H9 (cell line): Measurements from ENCODE around the gene GRAMD1B. TPM values are rescaled to one million over a fixed set of nuclear protein-coding genes. Genes with fewer than 3 reads are reported as not detected.

ENCODE experiments used
- DNase-seq: peaks from one replicate; pipeline ENCODE4 v3.0.0-alpha.2; 2017
- H2AFZ ChIP-seq: one replicate; pipeline ENCODE4 v1.6.1; 2013; ENCODE audit warnings: mild to moderate bottlenecking, low read length, control low read depth, moderate library complexity
- H2AK5ac ChIP-seq: 2 replicates; pipeline ENCODE4 v1.6.1; 2013; ENCODE audit warnings: low read length, control low read depth, mixed read lengths; ENCODE audit not compliant: insufficient read length
- H2BK120ac ChIP-seq: one replicate; pipeline ENCODE4 v1.6.1; 2013; ENCODE audit warnings: low read depth, mild to moderate bottlenecking, low read length, control low read depth, inconsistent platforms; ENCODE audit not compliant: poor library complexity, severe bottlenecking
- H2BK12ac ChIP-seq: 2 replicates; pipeline ENCODE4 v1.6.1; 2013; ENCODE audit warnings: low read length, control low read depth, mixed read lengths, low read depth; ENCODE audit not compliant: insufficient read length
- H2BK15ac ChIP-seq: 2 replicates; pipeline ENCODE4 v1.6.1; 2013; ENCODE audit warnings: low read depth, low read length, control low read depth
- H2BK20ac ChIP-seq: one replicate; pipeline ENCODE4 v1.6.1; 2013; ENCODE audit warnings: low read depth, mild to moderate bottlenecking, low read length, control low read depth, inconsistent platforms; ENCODE audit not compliant: poor library complexity, severe bottlenecking
- H2BK5ac ChIP-seq: 2 replicates; pipeline ENCODE4 v1.6.1; 2013; ENCODE audit warnings: low read length, control low read depth, mixed read lengths; ENCODE audit not compliant: insufficient read length
- H3K14ac ChIP-seq: 2 replicates; pipeline ENCODE4 v1.6.1; 2013; ENCODE audit warnings: low read length, control low read depth; ENCODE audit not compliant: insufficient read depth
- H3K18ac ChIP-seq: 2 replicates; pipeline ENCODE4 v1.6.1; 2013; ENCODE audit warnings: low read depth, mild to moderate bottlenecking, mixed read lengths, low read length, control low read depth; ENCODE audit not compliant: insufficient read length
- H3K23ac ChIP-seq: 2 replicates; pipeline ENCODE4 v1.6.1; 2013; ENCODE audit warnings: low read length, control low read depth, mixed read lengths, low read depth; ENCODE audit not compliant: insufficient read length
- H3K23me2 ChIP-seq: 2 replicates; pipeline ENCODE4 v1.6.1; 2013; ENCODE audit warnings: low read depth, mild to moderate bottlenecking, mixed read lengths, low read length, control low read depth; ENCODE audit not compliant: insufficient read length, poor library complexity, severe bottlenecking
- H3K27ac ChIP-seq: 2 replicates; pipeline ENCODE4 v1.5.1; 2013; ENCODE audit warnings: low read length, control low read depth, mixed read lengths, low read depth; ENCODE audit not compliant: insufficient read length
- H3K27me3 ChIP-seq: 2 replicates; pipeline ENCODE4 v1.6.1; 2013; ENCODE audit warnings: low read length, control low read depth, inconsistent platforms; ENCODE audit not compliant: insufficient read depth
- H3K4ac ChIP-seq: 2 replicates; pipeline ENCODE4 v1.6.1; 2013; ENCODE audit warnings: low read depth, mild to moderate bottlenecking, control low read depth, inconsistent platforms, low read length, moderate library complexity
- H3K4me1 ChIP-seq: 2 replicates; pipeline ENCODE4 v1.6.1; 2013; ENCODE audit warnings: low read length, control low read depth, inconsistent platforms; ENCODE audit not compliant: insufficient read depth
- H3K4me2 ChIP-seq: 2 replicates; pipeline ENCODE4 v1.6.1; 2013; ENCODE audit warnings: low read length, control low read depth, mixed read lengths; ENCODE audit not compliant: insufficient read length, insufficient read depth
- H3K56ac ChIP-seq: 2 replicates; pipeline ENCODE4 v1.6.1; 2013; ENCODE audit warnings: low read depth, mild to moderate bottlenecking, mixed read lengths, low read length, control low read depth; ENCODE audit not compliant: insufficient read length
- H3K79me1 ChIP-seq: 2 replicates; pipeline ENCODE4 v1.6.1; 2013; ENCODE audit warnings: low read depth, mild to moderate bottlenecking, moderate library complexity, low read length, control low read depth, inconsistent platforms; ENCODE audit not compliant: insufficient read depth, poor library complexity, severe bottlenecking
- H3K79me2 ChIP-seq: 2 replicates; pipeline ENCODE4 v1.6.1; 2013; ENCODE audit warnings: low read length, control low read depth, inconsistent platforms; ENCODE audit not compliant: insufficient read depth
- H3K9ac ChIP-seq: 2 replicates; pipeline ENCODE4 v1.6.1; 2013; ENCODE audit warnings: low read length, control low read depth, mixed read lengths; ENCODE audit not compliant: insufficient read length; ENCODE audit errors: extremely low read depth
- H3K9me3 ChIP-seq: one replicate; pipeline ENCODE4 v1.6.1; 2013; ENCODE audit warnings: low read depth, low read length, inconsistent platforms; ENCODE audit not compliant: control insufficient read depth
- H3T11ph ChIP-seq: one replicate; pipeline ENCODE4 v1.6.1; 2013; ENCODE audit warnings: mild to moderate bottlenecking, low read length, control low read depth, inconsistent platforms
- H4K20me1 ChIP-seq: one replicate; pipeline ENCODE4 v1.6.1; 2013; ENCODE audit not compliant: control insufficient read depth, insufficient read length, insufficient read depth
- H4K5ac ChIP-seq: 2 replicates; pipeline ENCODE4 v1.6.1; 2013; ENCODE audit warnings: low read depth, mild to moderate bottlenecking, mixed read lengths, low read length, control low read depth; ENCODE audit not compliant: insufficient read length
- H4K8ac ChIP-seq: replicated peaks from 2 replicates; pipeline ENCODE4 v1.6.1; 2013; ENCODE audit warnings: low read length, control low read depth, mixed read lengths, low read depth; ENCODE audit not compliant: insufficient read length
- H4K91ac ChIP-seq: 2 replicates; pipeline ENCODE4 v1.6.1; 2013; ENCODE audit warnings: low read depth, mild to moderate bottlenecking, moderate library complexity, mixed read lengths, low read length, control low read depth; ENCODE audit not compliant: insufficient read length
- H3K27ac Mint-ChIP-seq, 3 experiments: 2 replicates in 2 of 3; 3 replicates in 1 of 3; pipeline ENCODE4 v1.8.0; 2020 to 2021; ENCODE audit warnings: mixed read lengths in 3 of 3, mild to moderate bottlenecking in 1 of 3, moderate library complexity in 1 of 3
- H3K27me3 Mint-ChIP-seq: 2 replicates; pipeline ENCODE4 v1.8.0; 2021; ENCODE audit warnings: low read depth, mild to moderate bottlenecking, moderate library complexity, mixed read lengths
- H3K36me3 Mint-ChIP-seq, 3 experiments: 2 replicates in 2 of 3; 3 replicates in 1 of 3; pipeline ENCODE4 v1.8.0; 2020 to 2021; ENCODE audit warnings: low read depth in 3 of 3, mixed read lengths in 3 of 3; ENCODE audit not compliant: insufficient read depth in 1 of 3
- H3K4me1 Mint-ChIP-seq, 2 experiments: 2 replicates each; pipeline ENCODE4 v1.8.0; 2020; ENCODE audit warnings: mixed read lengths in 2 of 2
- H3K4me3 Mint-ChIP-seq, 2 experiments: 2 replicates in 1 of 2; 3 replicates in 1 of 2; pipeline ENCODE4 v1.8.0; 2020 to 2021; ENCODE audit warnings: mild to moderate bottlenecking in 2 of 2, mixed read lengths in 2 of 2, moderate library complexity in 1 of 2
- H3K9me3 Mint-ChIP-seq, 2 experiments: 2 replicates in 1 of 2; 3 replicates in 1 of 2; pipeline ENCODE4 v1.8.0; 2020; ENCODE audit warnings: mild to moderate bottlenecking in 2 of 2, mixed read lengths in 2 of 2, moderate library complexity in 1 of 2
- WGBS: extraction: QIAGEN DNeasy Blood & Tissue Kit; methylation state at CpG from one replicate; pipeline ENCODE4 v1.1.7; 2013; ENCODE audit warnings: missing lambda C conversion rate, low lambda C conversion rate, mixed read lengths; ENCODE audit not compliant: insufficient read length; ENCODE audit errors: extremely low coverage; 5-methylcytosine and 5-hydroxymethylcytosine counted together
- total RNA-seq: library from RNA; stranded (reverse); gene quantifications from 2 replicates; pipeline ENCODE4 v1.2.1, GENCODE V29; 2021
- TF ChIP-seq, protein P1 (sequence below): fragments of 200-600 bp; sonication (generic); conservative IDR thresholded peaks from 3 replicates; pipeline ENCODE4 v1.8.0; 2021; ENCODE audit warnings: antibody characterized with exemption, mild to moderate bottlenecking

GRAMD1B gene
- total RNA-seq, 1 experiment from 2014 or later: 25.9 TPM

DNA sequence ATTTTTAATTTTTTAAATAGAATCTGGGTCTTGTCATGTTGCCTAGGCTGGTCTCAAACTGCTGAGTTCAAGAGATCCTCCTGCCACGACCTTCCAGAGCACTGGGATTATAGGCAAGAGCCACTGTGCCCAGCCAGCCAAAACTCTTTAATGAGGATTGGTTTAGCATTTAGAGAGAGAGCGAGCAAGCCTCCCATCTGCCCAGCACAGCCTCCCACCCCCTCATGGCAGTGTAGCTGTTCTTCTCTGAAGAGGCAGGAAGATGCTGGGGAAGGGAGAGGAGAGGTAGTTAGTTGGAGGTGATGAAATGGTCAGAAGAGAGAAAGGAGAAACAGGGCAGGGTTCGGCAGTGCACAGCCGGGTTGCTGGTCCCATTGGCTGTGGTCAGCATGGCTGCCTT, 118.7 kb downstream of the GRAMD1B start:
- Histone ChIP-seq H3T11ph (no peak overlapping the region), H3K9me3 (no peaks in the 10 kb centered on the region), H3K14ac (no peak overlapping the region), H4K8ac (no peak overlapping the region), H3K4me2 (no peak overlapping the region), H2BK15ac (no peak overlapping the region), H3K18ac (no peak overlapping the region), H2BK20ac (no peak overlapping the region), H2AFZ (no peak overlapping the region), H3K79me2 (0 out of 2 replicates have a peak, but pooled peaks cover 1% of the 10 kb centered on the region), H3K23ac (no peak overlapping the region), H3K9ac (no peak overlapping the region), H3K79me1 (no peaks in the 10 kb centered on the region), H4K20me1 (no peaks in the 10 kb centered on the region), H2BK5ac (no peak overlapping the region), H4K5ac (no peak overlapping the region), H3K4me1 (peaks cover 2% of the 10 kb centered on the region; the same call in 1 of the 2 replicates), H3K27me3 (no peaks in the 10 kb centered on the region), H2AK5ac (no peak overlapping the region), H3K23me2 (no peaks in the 10 kb centered on the region), H3K27ac (no peak overlapping the region), H2BK120ac (no peak overlapping the region), H3K4ac (no peak overlapping the region), H2BK12ac (no peak overlapping the region), H4K91ac (no peak overlapping the region), H3K56ac (no peak overlapping the region)
- Mint-ChIP-seq H3K27ac (peak overlapping the region; percentile 15 to 93 (median 59); a peak in 4 of 7 replicates), H3K9me3 (no peaks in the 10 kb centered on the region), H3K36me3 (no peaks in the 10 kb centered on the region; a peak in 1 of 7 replicates), H3K4me3 (no peak overlapping the region; a peak in 2 of 5 replicates), H3K27me3 (no peaks in the 10 kb centered on the region), H3K4me1 (peaks cover 37 to 42% of the 10 kb centered on the region in 2 experiments)
- TF ChIP-seq, protein P1, sequence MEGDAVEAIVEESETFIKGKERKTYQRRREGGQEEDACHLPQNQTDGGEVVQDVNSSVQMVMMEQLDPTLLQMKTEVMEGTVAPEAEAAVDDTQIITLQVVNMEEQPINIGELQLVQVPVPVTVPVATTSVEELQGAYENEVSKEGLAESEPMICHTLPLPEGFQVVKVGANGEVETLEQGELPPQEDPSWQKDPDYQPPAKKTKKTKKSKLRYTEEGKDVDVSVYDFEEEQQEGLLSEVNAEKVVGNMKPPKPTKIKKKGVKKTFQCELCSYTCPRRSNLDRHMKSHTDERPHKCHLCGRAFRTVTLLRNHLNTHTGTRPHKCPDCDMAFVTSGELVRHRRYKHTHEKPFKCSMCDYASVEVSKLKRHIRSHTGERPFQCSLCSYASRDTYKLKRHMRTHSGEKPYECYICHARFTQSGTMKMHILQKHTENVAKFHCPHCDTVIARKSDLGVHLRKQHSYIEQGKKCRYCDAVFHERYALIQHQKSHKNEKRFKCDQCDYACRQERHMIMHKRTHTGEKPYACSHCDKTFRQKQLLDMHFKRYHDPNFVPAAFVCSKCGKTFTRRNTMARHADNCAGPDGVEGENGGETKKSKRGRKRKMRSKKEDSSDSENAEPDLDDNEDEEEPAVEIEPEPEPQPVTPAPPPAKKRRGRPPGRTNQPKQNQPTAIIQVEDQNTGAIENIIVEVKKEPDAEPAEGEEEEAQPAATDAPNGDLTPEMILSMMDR: no peak
- no peak for DNase-seq
- WGBS: no CpG with 5 or more reads among the region's 4 CpGs
